Colonic mucosa (tissue), 4 donors: ENCODE measurements around the gene INAVA. TPM values are rescaled to one million over a fixed set of nuclear protein-coding genes. Genes with fewer than 3 reads are reported as not detected.
"Not testable (repeated sequence)": the region's sequence is repeated elsewhere in the genome, so short reads cannot be mapped to it uniquely, and the experiment has no call there.

Experiments
- DNase-seq: peaks from one replicate; pipeline ENCODE4 v3.0.0-alpha.2; 2020
- H3K27ac ChIP-seq: fragments of 200-600 bp; one replicate; pipeline ENCODE4 v1.8.0; 2021
- H3K27me3 ChIP-seq: fragments of 200-600 bp; one replicate; pipeline ENCODE4 v1.8.0; 2021
- H3K36me3 ChIP-seq: fragments of 200-600 bp; one replicate; pipeline ENCODE4 v1.8.0; 2021
- H3K4me1 ChIP-seq: fragments of 200-600 bp; one replicate; pipeline ENCODE4 v1.8.0; 2021; ENCODE audit warnings: mild to moderate bottlenecking
- H3K4me3 ChIP-seq: fragments of 200-600 bp; one replicate; pipeline ENCODE4 v1.8.0; 2021
- H3K9ac ChIP-seq, 2 donors: one replicate each; pipeline ENCODE4 v1.7.0; 2013; ENCODE audit warnings: control low read depth in 2 of 2, low read depth in 2 of 2, low read length in 2 of 2
- H3K9me3 ChIP-seq: fragments of 200-600 bp; one replicate; pipeline ENCODE4 v1.8.0; 2021
- intact Hi-C: fragments of 100-400 bp; cut with DNase I; formaldehyde crosslinking; loops from one replicate; pipeline ENCODE4 v1.14.1; 2022
- total RNA-seq, 2 donors: library from RNA; stranded (reverse); fragmentation: NEBNext Ultra II Directional in 1 of 2; extraction: Animal tissue kit (Norgen Biotek cat#: 25700) in 1 of 2; gene quantifications; one replicate each; pipeline ENCODE4 v1.2.1, GENCODE V29; 2021
- TF ChIP-seq, protein P1 (sequence below): fragments of 200-600 bp; IDR thresholded peaks from one replicate; pipeline ENCODE4 v1.8.0; 2022; ENCODE audit warnings: antibody characterized with exemption, mild to moderate bottlenecking
- donor health status: healthy.
- donor health status: DM: no; HTN: no; CAD: no.
- donor health status: DM: no; HTN: no; CAD: no.

The INAVA gene
- total RNA-seq, 2 donors from 2014 or later = 127 to 167 TPM

DNA sequence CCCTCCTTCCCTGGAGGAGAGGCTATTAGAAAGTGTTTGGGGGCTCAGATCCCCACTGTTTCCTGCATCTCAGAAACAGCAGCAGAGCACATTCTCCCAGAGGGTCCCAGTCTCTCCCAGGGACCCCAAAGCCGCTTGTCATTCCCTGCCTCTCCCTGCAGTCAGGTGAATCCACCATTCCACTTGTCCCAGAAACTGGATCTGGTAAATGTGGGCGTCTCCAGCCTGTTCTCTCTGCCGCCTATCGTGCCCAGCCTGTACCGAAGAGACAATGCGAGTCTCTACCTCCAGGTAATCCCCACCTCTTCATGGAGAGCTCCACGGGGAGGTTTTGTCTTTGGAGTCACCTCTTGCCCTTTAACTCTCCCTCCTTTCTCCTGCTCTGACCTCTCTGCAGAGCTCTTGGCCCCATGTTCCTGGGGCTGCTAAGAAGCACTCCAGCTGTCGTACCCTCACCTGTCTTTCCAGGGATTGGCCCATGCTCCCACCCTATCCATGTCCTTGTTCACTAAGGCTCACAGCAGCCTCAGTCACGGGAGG lies 26.9 kb downstream of the INAVA start:
- Histone ChIP-seq H3K9ac (no peak overlapping the region), H3K4me3 (no peak overlapping the region), H3K27ac (no peak overlapping the region), H3K9me3 (no peaks in the 10 kb centered on the region), H3K36me3 (no peaks in the 10 kb centered on the region), H3K4me1 (no peaks in the 10 kb centered on the region), H3K27me3 (no peaks in the 10 kb centered on the region)
- intact Hi-C loops = no loop called here
- no peak for DNase-seq
- TF ChIP-seq, protein P1, sequence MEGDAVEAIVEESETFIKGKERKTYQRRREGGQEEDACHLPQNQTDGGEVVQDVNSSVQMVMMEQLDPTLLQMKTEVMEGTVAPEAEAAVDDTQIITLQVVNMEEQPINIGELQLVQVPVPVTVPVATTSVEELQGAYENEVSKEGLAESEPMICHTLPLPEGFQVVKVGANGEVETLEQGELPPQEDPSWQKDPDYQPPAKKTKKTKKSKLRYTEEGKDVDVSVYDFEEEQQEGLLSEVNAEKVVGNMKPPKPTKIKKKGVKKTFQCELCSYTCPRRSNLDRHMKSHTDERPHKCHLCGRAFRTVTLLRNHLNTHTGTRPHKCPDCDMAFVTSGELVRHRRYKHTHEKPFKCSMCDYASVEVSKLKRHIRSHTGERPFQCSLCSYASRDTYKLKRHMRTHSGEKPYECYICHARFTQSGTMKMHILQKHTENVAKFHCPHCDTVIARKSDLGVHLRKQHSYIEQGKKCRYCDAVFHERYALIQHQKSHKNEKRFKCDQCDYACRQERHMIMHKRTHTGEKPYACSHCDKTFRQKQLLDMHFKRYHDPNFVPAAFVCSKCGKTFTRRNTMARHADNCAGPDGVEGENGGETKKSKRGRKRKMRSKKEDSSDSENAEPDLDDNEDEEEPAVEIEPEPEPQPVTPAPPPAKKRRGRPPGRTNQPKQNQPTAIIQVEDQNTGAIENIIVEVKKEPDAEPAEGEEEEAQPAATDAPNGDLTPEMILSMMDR = no peak

DNA sequence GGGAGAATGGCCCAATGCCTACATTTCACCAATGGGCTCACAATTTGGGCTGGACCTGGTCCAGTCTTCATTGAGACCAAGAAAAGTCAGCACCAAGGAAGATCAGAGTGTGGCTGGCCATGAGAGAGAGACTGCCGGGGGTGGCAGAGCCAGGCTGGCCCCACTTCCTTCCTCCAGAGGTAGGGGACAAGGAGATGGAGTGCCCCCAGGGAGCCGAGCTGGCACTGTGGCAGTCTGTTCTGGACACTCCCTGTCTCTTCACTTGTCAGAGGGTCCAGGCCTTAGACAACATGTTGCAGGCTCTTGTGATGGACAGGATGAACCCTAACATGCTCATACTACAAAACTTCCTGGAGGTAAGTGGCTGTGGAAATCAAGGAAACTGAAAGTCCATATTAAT lies 27.7 kb downstream of the INAVA start:
- intact Hi-C loops = no loop called here
- no peak overlapping the region for H3K9ac ChIP-seq
- H3K36me3 ChIP-seq = no peaks in the 10 kb centered on the region

DNA sequence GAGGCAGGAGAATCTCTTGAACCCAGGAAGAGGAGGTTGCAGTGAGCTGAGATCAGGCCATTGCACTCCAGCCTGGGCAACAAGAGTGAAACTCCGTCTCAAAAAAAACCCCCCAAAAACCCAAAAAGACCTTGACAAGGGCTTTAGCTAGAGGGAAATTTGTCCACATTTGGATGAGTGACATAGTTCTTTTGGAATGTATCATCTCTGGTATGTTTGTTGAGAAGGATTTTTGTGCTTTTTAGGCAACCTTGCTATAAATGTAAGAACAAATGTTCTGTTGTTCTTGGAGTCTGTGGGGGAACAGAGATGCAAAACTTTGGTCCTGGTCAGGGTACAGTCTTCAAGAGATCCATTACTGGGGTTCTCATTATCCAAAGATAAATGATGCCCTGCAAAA lies 28.9 kb downstream of the INAVA start:
- Histone ChIP-seq H3K4me3 (no peak overlapping the region), H3K4me1 (no peaks in the 10 kb centered on the region), H3K27ac (no peak overlapping the region), H3K27me3 (no peaks in the 10 kb centered on the region), H3K9me3 (no peaks in the 10 kb centered on the region), H3K36me3 (no peaks in the 10 kb centered on the region), H3K9ac (no peak overlapping the region)
- DNase-seq = no peak
- TF ChIP-seq, protein P1 = no peak
- intact Hi-C loops = no loop called here

More for the DNA sequence above, 27.7 kb downstream of the INAVA start:
- H3K27ac ChIP-seq = no peak overlapping the region
- no peak for DNase-seq
- no peaks in the 10 kb centered on the region for H3K9me3 ChIP-seq
- no peaks in the 10 kb centered on the region for H3K27me3 ChIP-seq
- TF ChIP-seq, protein P1 = no peak
- H3K4me3 ChIP-seq = no peak overlapping the region
- no peaks in the 10 kb centered on the region for H3K4me1 ChIP-seq

DNA sequence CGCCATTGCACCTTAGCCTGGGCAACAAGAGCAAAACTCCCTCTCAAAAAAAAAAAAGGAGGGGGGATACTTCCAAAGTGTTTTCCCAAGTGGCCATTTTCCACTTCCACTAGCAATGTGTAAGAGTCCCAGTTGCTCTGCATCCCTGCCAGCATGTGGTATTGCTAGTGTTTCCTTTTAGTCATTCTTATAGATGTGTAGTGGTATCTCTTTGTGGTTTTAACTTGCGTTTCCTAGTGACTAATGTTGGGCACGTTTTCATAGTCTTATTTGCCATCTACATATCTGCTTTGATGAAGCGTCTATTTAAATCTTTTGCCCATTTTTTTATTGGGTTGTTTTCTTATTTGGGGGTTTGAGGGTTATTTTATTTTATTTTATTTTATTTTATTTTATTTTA lies 31.1 kb downstream of the INAVA start:
- Histone ChIP-seq H3K27me3 (no peaks in the 10 kb centered on the region), H3K9ac (no peak overlapping the region), H3K9me3 (no peaks in the 10 kb centered on the region), H3K4me3 (no peak overlapping the region), H3K27ac (no peak overlapping the region), H3K36me3 (no peaks in the 10 kb centered on the region), H3K4me1 (no peaks in the 10 kb centered on the region)
- DNase-seq = no peak
- intact Hi-C loops = no loop called here
- TF ChIP-seq, protein P1 = no peak

DNA sequence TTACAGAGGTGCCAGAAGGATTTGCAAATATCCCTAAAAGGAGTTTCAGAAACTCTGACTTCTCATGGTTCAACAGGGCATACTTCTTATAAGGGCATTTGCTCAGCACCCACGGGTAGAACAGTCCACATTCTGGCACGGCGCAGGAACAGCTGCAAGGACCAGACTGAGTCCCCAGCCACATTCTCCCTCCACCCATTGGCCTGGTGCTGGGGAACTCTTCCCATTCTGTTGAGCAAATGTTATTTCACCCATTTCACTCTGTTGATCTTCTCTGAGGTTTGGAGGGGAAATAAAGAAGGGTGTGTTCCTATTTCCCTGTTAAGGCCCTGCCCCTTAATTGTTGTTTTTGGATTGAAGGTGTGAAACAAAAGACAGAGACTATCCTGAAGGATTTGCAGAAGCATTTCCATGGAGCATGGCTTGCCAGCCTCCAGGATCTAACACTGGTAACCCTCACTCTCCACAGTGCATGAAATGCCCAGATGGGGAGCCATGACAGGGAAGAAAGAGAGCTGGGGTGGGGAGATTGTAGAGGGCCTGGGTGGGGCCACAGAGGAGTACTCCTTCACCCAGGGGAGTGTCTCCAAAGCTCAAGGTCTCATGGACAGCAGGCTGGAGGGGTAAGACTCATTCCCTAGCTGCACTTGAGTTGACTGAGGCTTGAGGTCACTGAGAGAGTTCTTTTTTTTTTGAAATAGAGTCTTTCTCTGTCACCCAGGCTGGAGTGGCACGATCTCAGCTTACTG lies 35.0 kb downstream of the INAVA start:
- Histone ChIP-seq H3K9ac (no peak overlapping the region), H3K4me3 (no peak overlapping the region), H3K27me3 (no peaks in the 10 kb centered on the region), H3K4me1 (no peaks in the 10 kb centered on the region), H3K36me3 (no peaks in the 10 kb centered on the region), H3K27ac (peak overlapping the region; percentile 13), H3K9me3 (no peaks in the 10 kb centered on the region)
- TF ChIP-seq, protein P1 = no peak
- DNase-seq = peak; percentile 51
- intact Hi-C loops = no loop called here

DNA sequence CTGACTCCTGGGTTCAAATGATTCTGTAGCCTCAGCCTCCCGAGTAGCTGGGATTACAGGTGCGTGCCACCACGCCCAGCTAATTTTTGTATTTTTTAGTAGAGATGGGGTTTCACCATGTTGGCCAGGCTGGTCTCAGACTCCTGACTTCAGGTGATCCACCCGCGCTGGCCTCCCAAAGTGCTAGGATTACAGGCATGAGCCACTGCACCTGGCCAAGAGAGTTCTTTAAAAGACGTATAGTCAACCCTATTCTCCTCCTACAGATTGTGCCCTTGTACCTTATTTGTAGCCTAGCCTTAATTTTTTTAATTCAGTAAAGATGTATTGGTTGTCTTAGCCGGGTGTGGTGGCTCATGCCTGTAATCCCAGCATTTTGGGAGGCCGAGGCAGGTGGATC lies 35.6 kb downstream of the INAVA start:
- H3K9ac ChIP-seq, H3K36me3 ChIP-seq, H3K27ac ChIP-seq, DNase-seq, intact Hi-C loops, H3K27me3 ChIP-seq, H3K9me3 ChIP-seq, H3K4me3 ChIP-seq, H3K4me1 ChIP-seq: not testable (repeated sequence)
